GM18951 (cell line): ENCODE results near the gene MAP4K4.

Source experiments
- POLR2A ChIP-seq: IDR thresholded peaks from 4 replicates; pipeline ENCODE4 v1.6.1; 2011; ENCODE audit warnings: mild to moderate bottlenecking; ENCODE audit not compliant: insufficient read length, insufficient read depth; ENCODE audit errors: extremely low read depth
- in situ Hi-C: fragments of 300-500 bp; cut with MboI; formaldehyde crosslinking; loops from one replicate; pipeline ENCODE4 v1.12.0; 2022; ENCODE audit warnings: low sequenced_read_pairs, mixed read lengths, inconsistent platforms; ENCODE audit not compliant: unreplicated experiment

MAP4K4 gene

DNA sequence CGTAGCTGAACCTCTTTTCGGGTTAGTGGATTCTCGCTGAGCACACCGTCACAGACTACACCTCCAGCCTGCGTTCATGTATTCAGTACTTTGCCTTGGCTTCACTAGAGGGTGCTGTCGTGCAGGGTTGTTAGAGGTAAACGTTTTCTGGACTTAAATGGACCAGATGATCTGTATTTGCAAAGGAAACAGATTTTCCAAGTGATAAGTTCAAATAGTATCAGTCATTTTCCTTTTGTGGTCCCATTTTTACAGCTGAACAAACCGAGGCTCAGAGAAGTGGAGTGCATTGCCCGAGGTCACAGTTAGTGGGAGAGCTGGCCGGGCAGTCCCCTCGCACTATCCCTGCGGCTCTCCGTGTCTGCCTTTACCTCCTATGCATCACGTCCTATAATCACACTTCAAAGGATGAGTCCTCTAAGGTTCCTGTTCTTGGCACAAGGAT lies 125.9 kb downstream of the MAP4K4 start:
- TF ChIP-seq POLR2A = no peak
- in situ Hi-C loops = no loop called here

DNA sequence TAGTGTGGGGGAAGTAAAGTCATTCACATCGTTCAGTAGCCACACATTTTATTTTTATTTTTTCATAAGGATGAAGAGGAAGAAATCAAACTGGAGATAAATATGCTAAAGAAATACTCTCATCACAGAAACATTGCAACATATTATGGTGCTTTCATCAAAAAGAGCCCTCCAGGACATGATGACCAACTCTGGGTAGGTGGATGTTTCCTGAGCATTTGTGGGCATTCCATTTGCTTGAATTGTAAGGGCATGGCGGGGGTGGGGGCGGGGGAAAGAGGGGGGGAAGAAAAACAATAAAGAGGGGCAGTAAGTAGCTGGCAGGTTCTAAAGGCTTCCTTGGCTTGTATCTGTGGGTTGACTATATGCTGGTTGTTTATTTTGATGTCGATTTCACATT lies 126.4 kb downstream of the MAP4K4 start:
- in situ Hi-C loops = no loop called here
- TF ChIP-seq POLR2A = no peak

DNA sequence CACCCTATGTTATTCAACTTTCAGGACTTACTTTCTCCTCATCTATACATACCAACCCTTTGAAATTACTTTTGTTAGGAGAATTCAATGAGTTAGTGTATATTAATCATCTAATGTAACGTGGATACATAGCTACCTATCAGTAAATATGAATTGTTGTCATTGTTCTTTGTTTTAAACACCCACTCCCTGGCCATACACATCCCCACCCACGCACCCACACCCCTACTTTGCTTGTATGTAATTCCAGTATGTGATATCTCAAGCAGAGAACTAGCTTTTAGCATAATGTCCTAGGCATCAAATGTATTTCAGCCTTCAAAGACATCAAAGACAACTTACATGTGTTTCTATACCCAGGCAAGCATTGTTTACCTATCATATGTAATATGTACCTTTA lies 129.2 kb downstream of the MAP4K4 start:
- in situ Hi-C loops = loop anchor here (25.0 kb wide), 1 partner anchor 414 kb away; no protein-coding TSS in a partner anchor

DNA sequence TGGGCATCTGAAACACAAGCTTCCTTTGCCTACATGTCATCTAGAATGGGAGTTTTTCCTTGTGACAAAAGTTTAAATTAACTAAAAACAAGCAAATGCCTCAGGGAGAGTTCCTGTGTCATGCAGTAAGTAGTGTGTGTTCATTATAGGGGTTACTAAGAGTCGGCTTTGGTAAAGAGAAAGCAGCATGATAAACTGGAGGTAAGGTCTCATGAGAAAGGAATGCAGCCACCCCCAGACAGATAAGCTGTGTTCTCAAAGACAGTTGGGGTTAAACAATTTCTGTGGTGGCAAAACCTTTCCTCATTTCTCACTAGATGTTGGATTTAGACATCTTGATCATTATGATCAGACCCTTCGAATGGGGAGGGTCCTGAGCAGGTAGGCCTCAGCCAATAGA lies 129.7 kb downstream of the MAP4K4 start:
- in situ Hi-C loops = loop anchor here (25.0 kb wide), 1 partner anchor 415 kb away; no protein-coding TSS in a partner anchor
- no peak for TF ChIP-seq POLR2A

More for the DNA sequence above, 129.2 kb downstream of the MAP4K4 start:
- no peak for TF ChIP-seq POLR2A

DNA sequence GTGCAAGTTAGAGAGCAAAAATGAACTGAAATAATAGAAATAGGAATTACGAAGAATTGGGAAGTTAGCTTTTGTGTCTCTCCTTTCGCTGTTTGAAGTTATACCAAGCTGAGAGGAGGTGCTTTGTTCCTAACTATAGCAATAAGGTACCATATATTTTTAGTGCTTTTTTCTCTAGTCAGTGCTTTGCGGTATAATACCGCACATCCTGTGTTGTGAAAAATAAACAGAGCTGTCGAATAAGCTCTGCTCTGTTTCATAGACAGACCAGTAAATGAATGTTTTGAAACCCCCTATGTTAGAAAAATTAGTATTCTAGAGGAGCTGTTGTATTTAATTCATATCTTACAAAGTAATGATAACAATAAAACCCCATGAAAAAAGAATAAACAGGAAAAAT lies 130.8 kb downstream of the MAP4K4 start:
- TF ChIP-seq POLR2A = no peak
- in situ Hi-C loops = loop anchor here (25.0 kb wide), 1 partner anchor 416 kb away; no protein-coding TSS in a partner anchor

DNA sequence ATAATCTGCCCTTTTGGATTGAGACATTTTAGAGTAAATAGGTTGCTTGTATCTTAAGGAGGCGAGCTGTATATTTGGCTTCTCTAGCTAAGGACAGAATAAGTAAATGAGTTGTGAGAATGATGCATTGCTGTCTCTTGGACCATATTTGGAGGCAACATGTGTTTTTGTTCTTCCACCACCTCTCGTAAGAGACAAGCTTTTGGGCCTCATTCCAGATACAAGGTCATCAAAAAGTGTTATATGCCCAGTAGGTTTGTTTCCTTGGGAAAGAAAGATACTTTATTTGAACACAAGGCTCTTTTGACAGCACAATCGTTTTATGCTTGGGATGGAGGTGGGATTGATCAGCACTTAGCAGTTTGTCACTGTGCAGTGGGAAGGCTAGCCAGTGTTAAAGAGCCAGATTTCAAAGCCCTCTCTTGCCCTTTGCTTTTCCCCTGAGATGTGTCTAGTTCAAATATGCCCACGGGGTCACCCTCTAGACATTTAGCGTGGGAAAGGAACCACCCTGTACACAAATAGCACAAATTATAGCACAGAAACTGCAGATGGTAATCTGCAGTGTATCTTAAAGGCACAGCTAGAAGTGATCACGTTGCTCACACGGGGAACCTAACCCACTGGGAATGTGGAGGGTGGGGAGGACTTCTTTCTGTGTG lies 131.3 kb downstream of the MAP4K4 start:
- no peak for TF ChIP-seq POLR2A
- in situ Hi-C loops = loop anchor here (25.0 kb wide), 1 partner anchor 417 kb away; no protein-coding TSS in a partner anchor

DNA sequence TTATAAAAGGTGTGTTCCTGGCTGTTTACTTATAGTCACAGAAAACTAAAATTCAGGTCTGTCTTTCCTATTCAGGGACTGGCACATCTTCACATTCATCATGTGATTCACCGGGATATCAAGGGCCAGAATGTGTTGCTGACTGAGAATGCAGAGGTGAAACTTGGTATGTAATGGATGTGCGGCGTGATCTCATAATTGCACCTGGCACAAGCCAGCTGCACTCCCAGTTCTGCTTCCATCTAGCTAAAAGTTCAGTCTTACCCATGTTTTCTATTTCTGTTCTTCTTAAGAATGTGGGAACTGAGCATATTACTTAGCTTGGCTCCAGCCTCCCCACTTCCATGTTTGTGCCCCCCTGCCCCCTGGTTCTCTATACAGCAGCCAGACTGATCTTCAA lies 131.9 kb downstream of the MAP4K4 start:
- TF ChIP-seq POLR2A = no peak
- in situ Hi-C loops = loop anchor here (25.0 kb wide), 1 partner anchor 417 kb away; no protein-coding TSS in a partner anchor

DNA sequence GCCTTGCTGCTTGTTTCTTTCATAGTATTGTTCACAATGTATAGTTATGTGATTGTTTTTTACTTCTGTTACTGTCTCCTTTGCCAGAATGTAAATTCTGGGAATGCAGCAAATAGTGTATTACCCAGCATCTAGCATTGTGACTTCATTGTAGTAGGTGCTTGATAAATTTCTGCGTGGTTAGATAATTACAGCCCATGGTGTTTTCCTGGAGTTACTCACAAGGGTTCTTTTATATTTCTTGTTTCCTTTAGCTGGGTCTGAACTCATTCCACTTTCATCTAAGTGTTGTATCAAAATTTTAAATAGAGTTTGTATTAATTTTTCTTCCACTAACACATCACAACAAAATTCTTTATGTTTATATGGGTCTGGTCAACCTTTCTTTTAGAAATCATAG lies 132.6 kb downstream of the MAP4K4 start:
- in situ Hi-C loops = loop anchor here (25.0 kb wide), 1 partner anchor 418 kb away; no protein-coding TSS in a partner anchor

DNA sequence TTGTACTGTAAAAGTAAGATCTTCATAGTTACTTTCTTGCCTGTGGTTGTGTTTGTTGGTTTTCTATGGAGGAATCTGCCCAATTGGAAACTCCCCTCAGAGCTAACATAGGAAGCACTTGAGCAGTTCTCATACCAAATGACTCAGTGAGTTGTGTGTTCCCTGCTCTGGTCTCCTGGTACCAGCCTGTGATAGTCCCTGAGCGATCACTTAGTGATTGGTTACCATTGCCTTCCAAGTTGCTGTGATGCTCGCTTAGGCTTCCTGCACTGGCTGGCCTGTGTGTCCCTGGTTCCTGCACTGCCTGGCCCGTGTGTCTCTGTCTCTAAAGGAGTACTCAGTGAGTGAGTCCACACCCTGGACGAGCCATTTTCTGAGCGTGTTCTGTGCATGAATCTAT lies 133.0 kb downstream of the MAP4K4 start:
- in situ Hi-C loops = loop anchor here (25.0 kb wide), 1 partner anchor 418 kb away; no protein-coding TSS in a partner anchor
- no peak for TF ChIP-seq POLR2A

More for the DNA sequence above, 132.6 kb downstream of the MAP4K4 start:
- no peak for TF ChIP-seq POLR2A

DNA sequence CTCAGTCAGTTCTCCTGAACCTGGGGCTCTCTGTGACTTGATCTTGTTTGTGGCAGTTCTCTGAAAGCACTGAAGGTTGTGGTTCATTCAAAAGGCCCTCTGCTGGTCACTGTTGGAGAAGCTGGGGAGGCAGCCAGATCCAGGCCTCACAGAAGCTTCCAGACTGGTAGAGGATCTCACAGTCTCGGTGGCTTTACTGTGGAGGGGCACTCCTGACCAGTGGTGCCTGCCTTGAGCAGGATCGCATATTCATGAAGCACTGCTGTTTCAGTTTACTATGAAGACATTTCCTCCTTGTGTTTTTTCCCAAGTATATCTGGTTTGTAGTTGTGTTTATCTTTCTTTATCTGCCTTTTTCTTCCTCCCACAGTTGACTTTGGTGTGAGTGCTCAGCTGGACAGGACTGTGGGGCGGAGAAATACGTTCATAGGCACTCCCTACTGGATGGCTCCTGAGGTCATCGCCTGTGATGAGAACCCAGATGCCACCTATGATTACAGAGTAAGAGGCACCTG lies 133.9 kb downstream of the MAP4K4 start:
- in situ Hi-C loops = loop anchor here (25.0 kb wide), 1 partner anchor 419 kb away; no protein-coding TSS in a partner anchor
- no peak for TF ChIP-seq POLR2A

DNA sequence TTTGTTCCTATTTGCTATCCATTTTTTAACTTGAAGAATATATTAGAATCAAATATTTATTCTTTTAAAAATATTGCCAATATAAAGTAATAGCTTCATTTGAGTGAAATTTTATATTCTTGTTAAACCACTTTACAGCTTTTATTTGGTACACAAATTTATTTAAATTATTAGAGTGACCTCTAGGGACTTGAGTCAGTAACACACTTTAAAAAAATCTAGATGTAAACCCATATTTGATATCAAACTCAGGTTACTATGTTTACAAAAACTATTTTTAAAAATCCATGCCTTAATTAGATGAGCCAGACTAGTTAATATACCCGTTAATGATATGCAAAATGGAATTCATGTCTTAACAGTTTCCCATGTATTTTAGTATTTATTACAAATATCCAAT lies 134.6 kb downstream of the MAP4K4 start:
- TF ChIP-seq POLR2A = no peak
- in situ Hi-C loops = loop anchor here (25.0 kb wide), 1 partner anchor 420 kb away; no protein-coding TSS in a partner anchor

DNA sequence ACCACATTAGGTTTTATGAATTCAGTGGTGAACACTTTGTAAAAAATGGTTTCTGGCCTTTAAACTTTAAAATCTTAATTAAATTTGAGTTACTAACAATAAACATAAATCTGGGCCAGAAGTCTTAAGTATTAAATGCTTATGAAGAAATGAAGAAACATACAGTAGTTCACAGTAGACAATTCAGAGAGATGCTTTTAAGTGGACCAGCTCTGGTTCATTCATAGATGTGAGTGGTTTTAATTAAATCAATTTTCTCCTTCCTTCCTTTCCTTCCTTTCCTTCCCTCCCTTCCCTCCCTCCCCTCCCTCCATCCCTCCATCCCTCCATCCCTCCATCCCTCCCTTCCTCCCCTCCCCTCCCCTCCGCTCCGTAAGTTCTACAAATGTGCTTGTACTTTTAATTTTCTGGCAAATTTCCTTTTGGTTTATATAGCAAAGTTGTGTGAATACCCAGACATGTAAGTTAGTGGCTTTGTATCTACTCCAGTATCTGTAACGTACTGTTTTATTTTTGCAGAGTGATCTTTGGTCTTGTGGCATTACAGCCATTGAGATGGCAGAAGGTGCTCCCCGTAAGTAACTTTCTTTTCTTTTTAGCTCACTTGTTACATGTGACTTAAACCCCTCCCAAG lies 136.5 kb downstream of the MAP4K4 start:
- no peak for TF ChIP-seq POLR2A
- in situ Hi-C loops = loop anchor here (25.0 kb wide), 1 partner anchor 422 kb away; no protein-coding TSS in a partner anchor

DNA sequence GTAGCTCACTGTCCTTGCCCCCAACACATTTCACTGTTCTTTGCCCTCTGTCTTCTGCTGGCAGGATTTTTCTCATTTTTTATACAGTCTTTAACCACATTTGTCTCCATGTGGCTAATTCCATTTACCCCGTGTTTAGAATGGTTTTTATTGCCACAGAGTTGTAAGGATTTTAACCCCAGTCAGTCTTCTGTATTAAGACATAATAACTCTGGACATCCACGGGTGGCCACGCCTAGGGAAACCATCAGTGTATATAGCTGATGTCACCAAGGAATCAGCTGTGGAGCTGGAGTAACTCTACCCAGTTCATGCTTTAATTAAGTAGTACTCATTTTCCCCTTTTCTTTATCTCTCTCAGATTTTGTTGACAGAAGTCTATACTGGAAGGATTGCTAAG lies 139.8 kb downstream of the MAP4K4 start:
- in situ Hi-C loops = loop anchor here (25.0 kb wide), 1 partner anchor 425 kb away; no protein-coding TSS in a partner anchor
- no peak for TF ChIP-seq POLR2A

DNA sequence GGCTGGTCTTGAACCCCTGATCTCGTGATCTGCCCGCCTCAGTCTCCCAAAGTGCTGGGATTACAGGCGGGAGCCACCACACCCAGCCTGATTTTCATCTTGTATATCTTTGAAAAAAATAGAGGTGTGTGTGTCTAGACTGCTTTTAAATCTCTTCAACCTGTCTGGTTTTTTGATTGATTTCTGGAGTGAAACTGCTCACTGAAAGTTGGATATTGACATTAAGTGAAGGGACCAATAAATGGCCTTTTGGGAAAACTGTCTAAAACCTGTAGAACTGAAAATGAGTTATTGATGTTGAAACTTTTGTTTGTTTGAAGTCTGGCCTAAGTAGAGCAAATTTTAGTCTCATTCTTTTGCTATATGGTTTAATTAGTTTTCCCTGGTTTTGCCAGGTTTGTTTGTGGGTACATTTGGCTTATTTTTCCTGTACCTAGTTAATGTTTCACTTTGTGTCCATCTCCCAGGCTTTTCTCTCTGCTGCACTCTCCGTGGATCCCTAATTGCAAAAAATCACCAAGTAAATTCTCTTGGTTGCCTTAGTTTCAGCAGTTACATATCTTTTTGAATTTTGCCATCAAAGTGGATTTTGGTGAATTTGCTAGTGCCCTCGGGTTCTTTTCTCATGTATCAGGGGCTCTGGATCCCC lies 144.3 kb downstream of the MAP4K4 start:
- in situ Hi-C loops = loop anchor here (25.0 kb wide), 1 partner anchor 430 kb away; no protein-coding TSS in a partner anchor
- no peak for TF ChIP-seq POLR2A
